ENCODE data around the gene IL6. TPM values are rescaled to one million over a fixed set of nuclear protein-coding genes. Genes with fewer than 3 reads are reported as not detected.
"Not testable (repeated sequence)": the region's sequence is repeated elsewhere in the genome, so short reads cannot be mapped to it uniquely, and the experiment has no call there.

Gene IL6
- total and polyA plus RNA-seq, 10 of the 15 experiments (the other 5 are each of a cell fraction or from before 2014, with no cell fraction given) = not detected

DNA sequence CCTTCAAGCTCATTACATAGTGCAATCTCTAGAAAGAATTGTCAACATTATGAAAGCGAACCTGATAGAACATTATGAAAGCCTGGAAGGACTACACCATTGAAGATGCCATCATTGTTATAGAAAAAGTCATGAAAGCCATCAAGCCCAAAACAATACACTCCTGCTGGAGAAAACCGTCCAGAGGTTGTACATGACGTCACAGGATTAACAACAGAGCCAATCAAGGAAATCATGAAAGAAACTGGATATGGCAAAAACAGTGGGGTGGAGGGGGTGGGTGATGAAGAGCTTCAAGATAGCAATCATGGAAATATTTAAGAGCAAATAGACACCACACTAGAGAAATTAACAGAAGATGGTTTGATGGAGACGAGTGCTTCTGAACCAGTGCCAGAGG lies 50.0 kb downstream of the IL6 start (continued):
- TF ChIP-seq POLR2AphosphoS2 (IDR thresholded peaks at IDR 0.05; ENCODE audit: low read depth, low read length) = no peak
- no peak for TF ChIP-seq POLR2AphosphoS5 (IDR thresholded peaks at IDR 0.05; ENCODE audit: low read length)

DNA sequence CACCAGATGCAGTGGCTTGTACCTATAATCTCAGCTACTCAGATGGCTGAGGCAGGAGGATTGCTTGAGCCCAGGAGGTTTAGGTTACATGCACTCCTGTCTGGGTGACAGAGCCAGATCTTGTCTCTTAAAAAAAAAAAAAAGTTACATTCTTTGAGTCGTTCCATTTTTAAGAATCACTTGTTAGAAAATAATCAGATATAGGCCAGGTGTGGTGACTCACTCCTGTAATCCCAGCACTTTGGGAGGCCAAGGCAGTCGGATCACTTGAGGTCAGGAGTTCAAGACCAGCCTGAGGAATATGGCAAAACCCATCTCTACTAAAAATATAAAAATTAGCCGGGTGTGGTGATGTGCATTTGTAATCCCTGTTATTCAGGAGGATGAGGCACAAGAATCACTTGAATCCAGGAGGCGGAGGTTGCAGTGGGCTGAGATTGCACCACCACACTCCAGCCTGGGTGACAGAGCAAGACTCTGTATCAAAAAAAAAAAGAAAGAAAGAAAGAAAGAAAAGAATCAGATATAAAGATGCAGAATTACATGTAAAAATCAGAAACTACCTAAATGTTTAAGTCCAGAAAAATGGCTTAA lies 52.8 kb downstream of the IL6 start:
- H3K79me2 ChIP-seq (ENCODE audit: control insufficient read depth, insufficient read depth, low read length); H3K9ac ChIP-seq (ENCODE audit: control insufficient read depth, insufficient read depth, low read length); H3K4me3 ChIP-seq; H4K20me1 ChIP-seq (ENCODE audit: control insufficient read depth, insufficient read depth); FAIRE-seq; POLR2A ChIA-PET; H3K27ac ChIP-seq (ENCODE audit: control insufficient read depth, insufficient read depth); H3K36me3 ChIP-seq (ENCODE audit: control insufficient read depth in 2 of 2, insufficient read depth in 2 of 2, low read length in 1 of 2); H2AFZ ChIP-seq (ENCODE audit: control insufficient read depth, low read depth, low read length); intact Hi-C loops (cut with micrococcal nuclease; ENCODE audit: unreplicated experiment); ATAC-seq; H3K4me2 ChIP-seq (ENCODE audit: control insufficient read depth, insufficient read depth); H3K4me1 ChIP-seq (ENCODE audit: control insufficient read depth, insufficient read depth, low read length); H3K27me3 ChIP-seq (replicated peaks in 1 of 2; ENCODE audit: control insufficient read depth in 2 of 2, insufficient read depth in 2 of 2, low read length in 1 of 2); BruUV-seq (replicated peaks); H3K9me3 ChIP-seq (replicated peaks; ENCODE audit: control insufficient read depth, insufficient read depth, low read length); DNase-seq (ENCODE audit: low read depth, low spot score); in situ Hi-C loops (cut with MboI); RAD21 ChIA-PET (ENCODE audit: unreplicated experiment): not testable (repeated sequence)
- 30% methylated on average over 4 of the region's 4 CpGs for WGBS (ENCODE audit: insufficient coverage, insufficient replicate concordance, low lambda C conversion rate, missing lambda C conversion rate)
- ChIA-PET SMC1A (ENCODE audit: uncharacterized antibody, unreplicated experiment) (interaction anchor here (1.2 to 1.6 kb wide), 3 partner anchors 15 to 276 kb away, joined by 4 to 5 read pairs (median 4); no protein-coding TSS in a partner anchor), CTCF (interaction anchor here (0.8 to 1.9 kb wide), 4 partner anchors 26 to 276 kb away, joined by 3 to 10 read pairs (median 6); no protein-coding TSS in a partner anchor)

- no peak overlapping the region for H3K27ac ChIP-seq (ENCODE audit: control insufficient read depth, insufficient read depth)
- intact Hi-C loops (cut with micrococcal nuclease; ENCODE audit: unreplicated experiment) = no loop called here
- 34% methylated on average over 5 of the region's 5 CpGs for WGBS (ENCODE audit: insufficient coverage, insufficient replicate concordance, low lambda C conversion rate, missing lambda C conversion rate)
- H3K4me2 ChIP-seq (ENCODE audit: control insufficient read depth, insufficient read depth) = no peak overlapping the region
- FAIRE-seq (no peak), DNase-seq (ENCODE audit: low read depth, low spot score) (no peak), ATAC-seq (no peak)
- no peaks in the 10 kb centered on the region for H3K79me2 ChIP-seq (ENCODE audit: control insufficient read depth, insufficient read depth, low read length)
- in situ Hi-C loops (cut with MboI) = no loop called here
- RAD21 ChIA-PET (ENCODE audit: unreplicated experiment) = interaction anchor here (1.6 to 2.0 kb wide), 3 partner anchors 220 to 274 kb away, joined by 5 to 23 read pairs (median 12); no protein-coding TSS in a partner anchor
- no peak overlapping the region for H3K4me3 ChIP-seq
- POLR2A ChIA-PET = no interaction called here
- no peaks in the 10 kb centered on the region for H4K20me1 ChIP-seq (ENCODE audit: control insufficient read depth, insufficient read depth)
- CTCF ChIA-PET = interaction anchor here (1.0 to 6.7 kb wide), 16 partner anchors 9 to 292 kb away, joined by 3 to 90 read pairs (median 4); partner anchors contain the start of gene IL6
- no TSS peak for BruUV-seq (replicated peaks)
- no peaks in the 10 kb centered on the region for H3K4me1 ChIP-seq (ENCODE audit: control insufficient read depth, insufficient read depth, low read length)
- no peak overlapping the region for H2AFZ ChIP-seq (ENCODE audit: control insufficient read depth, low read depth, low read length)
- H3K36me3 ChIP-seq (ENCODE audit: control insufficient read depth in 2 of 2, insufficient read depth in 2 of 2, low read length in 1 of 2) = no peaks in the 10 kb centered on the region
- no peak overlapping the region for H3K9ac ChIP-seq (ENCODE audit: control insufficient read depth, insufficient read depth, low read length)
- SMC1A ChIA-PET (ENCODE audit: uncharacterized antibody, unreplicated experiment) = interaction anchor here (0.7 to 4.1 kb wide), 5 partner anchors 54 to 276 kb away, joined by 3 to 36 read pairs (median 4); partner anchors contain the start of gene IL6
- H3K9me3 ChIP-seq (replicated peaks; ENCODE audit: control insufficient read depth, insufficient read depth, low read length) = no peaks in the 10 kb centered on the region
- H3K27me3 ChIP-seq (replicated peaks in 1 of 2; ENCODE audit: control insufficient read depth in 2 of 2, insufficient read depth in 2 of 2, low read length in 1 of 2) = no peaks in the 10 kb centered on the region; a peak in 1 of 4 replicates
- no peak for TF ChIP-seq CREB1 (IDR thresholded peaks at IDR 0.05; ENCODE audit: low read depth)
- TF ChIP-seq NBN (IDR thresholded peaks at IDR 0.05) = no peak
- TF ChIP-seq CHD1 (IDR thresholded peaks at IDR 0.05; ENCODE audit: low read depth, low read length) = no peak
- TF ChIP-seq ZNF24 (IDR thresholded peaks at IDR 0.05) = no peak
- TF ChIP-seq TCF3 (IDR thresholded peaks at IDR 0.05; ENCODE audit: borderline replicate concordance, insufficient read depth, low read depth, low read length) = no peak
- TF ChIP-seq CHD2 (IDR thresholded peaks at IDR 0.05; ENCODE audit: borderline replicate concordance, low read depth, low read length) = no peak
- no peak for TF ChIP-seq POLR2AphosphoS5 (IDR thresholded peaks at IDR 0.05; ENCODE audit: low read length)
- TF ChIP-seq, protein P1, sequence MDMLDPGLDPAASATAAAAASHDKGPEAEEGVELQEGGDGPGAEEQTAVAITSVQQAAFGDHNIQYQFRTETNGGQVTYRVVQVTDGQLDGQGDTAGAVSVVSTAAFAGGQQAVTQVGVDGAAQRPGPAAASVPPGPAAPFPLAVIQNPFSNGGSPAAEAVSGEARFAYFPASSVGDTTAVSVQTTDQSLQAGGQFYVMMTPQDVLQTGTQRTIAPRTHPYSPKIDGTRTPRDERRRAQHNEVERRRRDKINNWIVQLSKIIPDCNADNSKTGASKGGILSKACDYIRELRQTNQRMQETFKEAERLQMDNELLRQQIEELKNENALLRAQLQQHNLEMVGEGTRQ (IDR thresholded peaks at IDR 0.05; ENCODE audit: borderline replicate concordance, low read depth, low read length) = no peak
- TF ChIP-seq CEBPB (IDR thresholded peaks at IDR 0.05; ENCODE audit: borderline replicate concordance in 1 of 2, low read depth in 2 of 2, low read length in 2 of 2) = no peak
- TF ChIP-seq HDGF (IDR thresholded peaks at IDR 0.05) = no peak
- no peak for TF ChIP-seq WRNIP1 (IDR thresholded peaks at IDR 0.05; ENCODE audit: borderline replicate concordance, low read depth, low read length)
- no peak for TF ChIP-seq CBFB (IDR thresholded peaks at IDR 0.05; ENCODE audit: low read depth)
- TF ChIP-seq RAD21 (IDR thresholded peaks at IDR 0.05; ENCODE audit: insufficient read depth, low read depth, low read length) = no peak
- TF ChIP-seq ATF7 (IDR thresholded peaks at IDR 0.05; ENCODE audit: low read depth) = no peak
- TF ChIP-seq SMARCA5 (IDR thresholded peaks at IDR 0.05) = no peak
These were observed 54.3 kb downstream of the IL6 start for GRCh38 chr7:22781230-22781711.
